ENCODE measurements around the gene ZSCAN21.
"Not testable (repeated sequence)": the region's sequence is repeated elsewhere in the genome, so short reads cannot be mapped to it uniquely, and the experiment has no call there.

ZSCAN21 gene

GRCh38 chr7:100049441-100050291, at the start of gene ZSCAN21:
Gene ZSCAN21 (plus strand): TSS chr7:100049774. CDS start chr7:100057007, 7,233 bp downstream.
- peak; percentile 61 to 84 (median 74) for DNase-seq (ENCODE audit: low read depth in 2 of 3, low spot score in 2 of 3)

- no peak for DNase-seq (ENCODE audit: low read depth in 2 of 3, low spot score in 2 of 3)
Observed at GRCh38 chr7:100000239-100000638, 49.3 kb upstream of the ZSCAN21 start.

DNA sequence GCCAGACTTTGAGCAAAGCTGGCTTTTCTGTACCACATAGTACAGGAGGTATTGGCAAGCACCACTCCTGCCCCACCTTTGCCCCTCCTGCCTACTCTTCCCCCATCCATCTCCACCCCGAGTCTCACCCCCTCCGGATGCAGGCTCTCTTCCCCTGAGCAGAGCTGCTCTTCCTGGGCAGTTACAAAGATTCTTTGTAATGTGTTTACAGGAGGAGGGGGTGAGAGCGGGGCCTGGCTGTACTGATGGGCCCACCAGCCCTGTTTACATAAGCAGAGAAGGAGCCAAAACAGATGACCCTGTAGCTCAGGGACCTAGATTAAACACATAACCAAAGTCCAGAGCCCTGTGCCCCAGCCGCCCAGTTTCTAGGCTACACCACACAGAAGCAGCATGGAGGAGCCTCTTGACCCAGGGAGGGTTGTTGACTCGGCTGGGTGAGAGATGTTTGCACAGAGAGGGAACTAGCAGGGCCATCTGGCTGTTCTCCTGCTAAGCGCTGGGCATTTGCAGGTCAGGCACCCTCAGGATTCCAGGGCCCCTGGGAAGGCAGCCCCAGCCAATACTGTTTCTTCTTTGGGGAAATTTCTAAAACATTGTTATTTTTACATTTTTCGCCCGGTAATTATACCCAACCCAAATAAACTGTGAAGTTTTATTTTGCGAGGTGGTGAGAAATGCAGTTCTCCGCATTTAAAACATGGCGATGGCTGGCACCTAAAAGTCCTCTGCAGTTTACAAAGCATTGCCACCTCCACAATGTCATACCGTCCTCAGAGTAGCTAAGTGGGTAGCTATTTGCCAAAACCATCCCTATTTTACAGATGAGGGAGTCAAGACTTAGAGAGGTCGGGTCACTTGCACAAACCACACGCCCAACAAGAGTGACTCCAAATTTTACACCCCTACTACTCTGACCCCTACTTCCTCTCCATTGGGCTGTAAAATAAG, 45.6 kb upstream of the ZSCAN21 start:
- no peak for DNase-seq (ENCODE audit: low read depth in 2 of 3, low spot score in 2 of 3)

DNA sequence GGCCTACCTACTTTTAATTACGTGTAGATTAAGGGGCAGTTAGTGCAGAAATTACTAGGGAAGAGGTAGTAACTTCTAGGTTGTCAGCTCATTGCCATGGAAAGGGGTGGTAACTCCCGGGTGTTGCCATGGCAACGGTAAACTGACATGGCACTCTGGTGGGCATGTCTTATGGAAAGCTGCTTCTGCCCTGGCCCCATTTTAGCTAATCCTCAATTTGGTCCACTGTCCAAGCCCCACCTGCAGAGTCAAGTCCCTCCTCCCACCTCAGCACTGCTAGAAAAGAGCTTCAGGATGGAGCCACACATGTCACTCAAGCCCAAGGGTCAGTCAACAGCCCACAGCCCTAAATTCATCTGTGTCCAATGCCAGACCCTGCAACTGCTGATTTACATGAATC, 41.7 kb upstream of the ZSCAN21 start:
- DNase-seq (ENCODE audit: low read depth in 2 of 3, low spot score in 2 of 3) = no peak

- no peak for DNase-seq (ENCODE audit: low read depth in 2 of 3, low spot score in 2 of 3)
Observed at GRCh38 chr7:100008525-100008924, 41.0 kb upstream of the ZSCAN21 start.

GRCh38 chr7:100009952-100010351, 39.6 kb upstream of the ZSCAN21 start:
- not testable (repeated sequence) for DNase-seq (ENCODE audit: low read depth in 2 of 3, low spot score in 2 of 3)

GRCh38 chr7:100010901-100011300, 38.7 kb upstream of the ZSCAN21 start:
- no peak for DNase-seq (ENCODE audit: low read depth in 2 of 3, low spot score in 2 of 3)

DNA sequence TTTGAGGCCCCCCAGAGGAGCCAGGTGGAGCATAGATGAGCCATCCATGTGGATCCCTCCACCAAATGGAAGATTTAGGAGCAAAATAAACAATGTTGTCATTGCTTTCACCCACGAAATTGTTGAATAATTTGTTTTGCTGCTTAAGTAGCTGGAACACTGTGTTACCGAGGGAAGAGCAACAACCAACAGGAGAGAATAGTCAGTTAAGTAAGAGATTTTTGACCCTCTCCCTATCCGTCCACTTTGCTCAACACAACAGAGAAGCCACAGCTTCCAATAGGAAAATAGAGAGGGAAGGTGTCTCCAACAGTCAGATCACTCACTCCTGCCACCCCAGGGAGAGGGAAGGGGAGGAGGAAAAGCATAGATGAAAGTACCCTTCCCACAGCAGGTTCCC, 38.1 kb upstream of the ZSCAN21 start:
- DNase-seq (ENCODE audit: low read depth in 2 of 3, low spot score in 2 of 3) = no peak

DNA sequence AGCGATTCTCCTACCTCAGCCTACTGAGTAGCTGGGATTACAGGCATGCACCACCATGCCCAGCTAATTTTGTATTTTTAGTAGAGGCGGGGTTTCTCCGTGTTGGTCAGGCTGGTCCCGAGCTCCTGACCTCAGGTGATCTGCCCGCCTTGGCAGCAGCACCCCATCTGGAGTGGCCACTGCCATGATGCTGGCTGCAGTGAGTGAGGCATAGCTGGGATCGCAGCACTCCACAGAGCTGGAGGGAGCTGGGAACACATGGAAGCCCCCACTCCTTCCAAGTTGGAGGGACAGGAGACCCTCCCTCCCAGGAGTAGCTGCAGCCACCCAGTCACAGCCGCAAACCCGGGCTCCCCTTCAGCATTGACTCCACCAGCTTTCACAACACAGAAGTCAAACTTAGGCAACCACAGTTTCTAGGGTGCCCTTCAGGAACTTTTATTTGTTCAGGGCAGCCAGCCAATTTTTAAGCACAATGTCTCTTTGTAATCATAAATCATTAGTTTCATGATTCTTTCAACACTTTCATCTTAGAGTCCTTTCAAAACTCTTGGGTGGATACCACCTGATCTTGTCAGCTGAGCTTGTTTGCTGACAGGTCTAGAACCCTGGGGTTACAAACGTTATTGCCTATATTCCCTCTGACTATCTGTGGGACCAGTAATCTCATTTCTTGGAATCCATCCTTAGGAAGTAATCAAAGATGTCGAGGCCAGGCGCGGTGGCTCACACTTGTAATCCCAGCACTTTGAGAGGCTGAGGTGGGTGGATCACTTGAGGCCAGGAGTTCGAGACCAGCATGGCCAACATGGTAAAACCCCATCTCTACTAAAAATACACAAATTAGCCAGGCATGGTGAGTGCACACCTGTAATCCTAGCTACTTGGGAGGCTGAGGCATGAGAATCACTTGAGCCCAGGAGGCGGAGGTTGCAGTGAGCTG, 36.9 kb upstream of the ZSCAN21 start:
- DNase-seq (ENCODE audit: low read depth in 2 of 3, low spot score in 2 of 3) = not testable (repeated sequence)

DNA sequence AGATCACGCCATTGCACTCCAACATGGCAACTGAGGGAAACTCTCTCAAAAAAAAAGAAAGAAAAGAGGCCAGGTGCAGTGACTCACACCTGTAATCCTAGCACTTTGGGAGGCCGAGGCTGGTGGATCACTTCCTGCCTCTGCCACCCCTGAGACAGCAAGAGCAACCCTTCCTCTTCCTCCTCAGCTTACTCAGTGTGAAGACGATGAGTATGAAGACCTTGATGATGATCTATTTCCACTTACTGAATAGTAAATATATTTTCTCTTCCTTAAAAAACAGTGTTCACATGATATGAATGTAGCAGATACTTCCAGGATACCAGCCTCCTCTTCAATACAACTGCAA, 36.3 kb upstream of the ZSCAN21 start:
- DNase-seq (ENCODE audit: low read depth in 2 of 3, low spot score in 2 of 3) = no peak

GRCh38 chr7:100015232-100016214, 34.1 kb upstream of the ZSCAN21 start, which contains the start of gene ZKSCAN1:
Gene ZKSCAN1 (plus strand): TSS chr7:100015596. CDS start chr7:100023507, 7,911 bp downstream.
- peak; percentile 60 to 67 (median 65) for DNase-seq (ENCODE audit: low read depth in 2 of 3, low spot score in 2 of 3)

GRCh38 chr7:100016215-100016901, 33.2 kb upstream of the ZSCAN21 start:
- DNase-seq (ENCODE audit: low read depth in 2 of 3, low spot score in 2 of 3) = no peak

DNA sequence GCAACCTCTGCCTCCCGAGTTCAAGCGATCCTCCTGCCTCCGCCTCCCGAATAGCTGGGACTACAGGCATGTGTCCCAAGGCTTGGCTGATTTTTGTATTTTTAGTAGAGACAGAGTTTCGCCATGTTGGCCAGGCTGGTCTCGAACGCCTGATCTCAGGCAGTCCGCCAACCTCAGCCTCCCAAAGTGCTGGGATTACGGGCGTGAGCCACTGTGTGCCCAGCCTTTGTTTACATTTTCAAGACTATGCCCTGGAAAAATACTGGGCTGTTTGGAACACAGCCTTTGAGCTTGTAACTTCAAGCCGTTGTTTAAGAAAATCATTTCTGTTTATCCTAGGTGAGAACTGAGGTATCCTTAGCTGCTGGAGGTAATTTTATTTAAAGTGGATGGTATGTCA, 32.3 kb upstream of the ZSCAN21 start:
- no peak for DNase-seq (ENCODE audit: low read depth in 2 of 3, low spot score in 2 of 3)

DNA sequence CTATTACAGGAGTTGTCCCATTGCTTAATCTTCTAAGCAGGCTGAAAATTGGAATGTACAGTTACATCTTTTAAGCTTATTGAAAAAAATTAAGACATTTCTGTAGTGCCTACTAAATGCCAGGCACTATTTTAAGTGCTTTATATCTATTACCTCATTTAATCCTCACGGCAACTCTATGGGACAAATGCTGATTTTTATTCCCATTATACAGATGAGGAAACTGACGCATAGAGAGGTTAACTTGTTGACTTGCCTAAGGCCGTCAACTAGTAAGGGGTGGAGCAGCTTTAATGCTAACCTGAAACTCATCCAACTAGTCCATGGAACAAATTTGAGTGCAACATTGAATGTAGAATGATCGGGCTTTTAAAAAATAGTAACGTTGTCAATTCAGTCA, 31.7 kb upstream of the ZSCAN21 start:
- DNase-seq (ENCODE audit: low read depth in 2 of 3, low spot score in 2 of 3) = no peak

DNA sequence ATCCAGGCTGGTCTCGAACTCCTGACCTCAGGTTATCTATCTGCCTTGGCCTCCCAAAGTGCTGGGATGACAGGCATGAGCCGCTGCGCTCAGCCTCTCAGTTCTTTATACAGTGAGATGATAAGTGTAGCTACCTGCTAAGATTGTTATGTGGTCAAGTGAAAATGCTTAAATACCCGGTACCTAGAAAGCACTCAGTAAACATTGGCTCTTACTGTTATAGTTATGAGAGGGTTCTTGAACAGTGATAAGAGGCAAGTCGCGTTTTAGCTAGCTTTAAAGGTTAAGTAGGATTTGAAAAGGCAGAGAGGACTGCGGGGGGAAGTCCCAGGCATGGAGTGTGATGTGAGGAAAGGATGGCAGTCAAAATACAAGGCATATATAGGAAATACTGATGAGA, 29.7 kb upstream of the ZSCAN21 start:
- no peak for DNase-seq (ENCODE audit: low read depth in 2 of 3, low spot score in 2 of 3)

DNA sequence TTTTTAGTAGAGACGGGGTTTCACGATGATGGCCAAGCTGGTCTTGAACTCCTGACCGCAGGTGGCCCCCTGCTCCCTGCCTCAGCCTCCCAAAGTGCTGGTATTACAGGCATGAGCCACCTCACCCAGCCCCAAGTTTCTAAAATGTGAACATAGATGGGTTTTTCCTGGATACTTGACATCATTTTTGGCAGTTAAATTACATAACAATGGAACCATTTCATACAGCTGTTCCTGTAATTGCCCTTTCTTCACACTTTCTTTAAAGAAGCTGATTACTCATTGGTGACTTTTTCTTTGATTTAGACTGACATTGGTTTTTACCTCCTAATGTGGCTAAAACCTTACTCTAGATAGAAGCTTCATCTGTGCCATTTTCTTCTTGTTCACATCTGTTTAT, 28.3 kb upstream of the ZSCAN21 start:
- DNase-seq (ENCODE audit: low read depth in 2 of 3, low spot score in 2 of 3) = no peak

DNA sequence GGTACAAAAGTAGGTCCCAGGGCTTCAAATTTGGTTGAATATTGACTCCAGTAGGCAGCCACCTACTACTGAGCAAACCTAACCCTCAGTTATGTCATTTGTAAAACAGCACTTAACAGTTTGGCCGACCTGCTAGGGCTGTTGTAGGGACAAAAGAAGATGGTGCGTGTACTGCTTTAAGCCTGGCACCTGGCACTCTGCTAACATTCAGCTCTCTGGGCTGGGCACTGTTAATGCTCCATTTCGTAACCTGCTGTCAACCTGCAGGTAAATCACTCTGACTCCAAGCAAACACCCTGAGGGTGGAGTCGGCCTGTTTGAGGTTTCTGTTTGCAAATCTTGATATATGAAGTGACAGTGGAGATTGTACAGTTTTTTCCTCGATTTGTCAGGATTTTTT, 27.0 kb upstream of the ZSCAN21 start:
- no peak for DNase-seq (ENCODE audit: low read depth in 2 of 3, low spot score in 2 of 3)

- no peak for DNase-seq (ENCODE audit: low read depth in 2 of 3, low spot score in 2 of 3)
Observed at GRCh38 chr7:100023526-100023925, 26.0 kb upstream of the ZSCAN21 start.

- no peak for DNase-seq (ENCODE audit: low read depth in 2 of 3, low spot score in 2 of 3)
Observed at GRCh38 chr7:100024020-100024619, 25.5 kb upstream of the ZSCAN21 start.
